Neuron (in vitro differentiated cells): ENCODE results near the gene BCL11A.

Experiments
- H2AFZ ChIP-seq: one replicate; pipeline ENCODE4 v1.6.1; 2013; ENCODE audit warnings: low read depth, mild to moderate bottlenecking, inconsistent platforms, low read length, moderate library complexity
- H3K27me3 ChIP-seq: one replicate; pipeline ENCODE4 v1.6.1; 2013; ENCODE audit warnings: low read length; ENCODE audit not compliant: insufficient read depth
- H3K36me3 ChIP-seq: one replicate; pipeline ENCODE4 v1.6.1; 2013; ENCODE audit warnings: low read length; ENCODE audit not compliant: insufficient read depth
- H3K4me1 ChIP-seq: one replicate; pipeline ENCODE4 v1.6.1; 2013; ENCODE audit warnings: low read length; ENCODE audit not compliant: insufficient read depth
- H3K4me3 ChIP-seq: 2 replicates; pipeline ENCODE4 v1.5.1; 2013; ENCODE audit warnings: mild to moderate bottlenecking, low read length, moderate library complexity
- H3K9me3 ChIP-seq: one replicate; pipeline ENCODE4 v1.6.1; 2013; ENCODE audit warnings: low read length

Gene BCL11A

GRCh38 chr2:60524874-60525273 is 28.6 kb downstream of the BCL11A start:
- H3K27me3 ChIP-seq: peaks cover 5% of the 10 kb centered on the region
- H3K4me3 ChIP-seq: no peak overlapping the region
- no peak overlapping the region for H2AFZ ChIP-seq
- peaks cover 4% of the 10 kb centered on the region for H3K4me1 ChIP-seq
- no peaks in the 10 kb centered on the region for H3K36me3 ChIP-seq
- H3K9me3 ChIP-seq: no peaks in the 10 kb centered on the region

- Histone ChIP-seq H3K4me3 (no peak overlapping the region), H3K9me3 (no peaks in the 10 kb centered on the region), H3K36me3 (no peaks in the 10 kb centered on the region), H3K27me3 (peaks cover 2% of the 10 kb centered on the region), H3K4me1 (peaks cover 4% of the 10 kb centered on the region), H2AFZ (no peak overlapping the region)
Observed at GRCh38 chr2:60523963-60524362, 29.5 kb downstream of the BCL11A start.

- peaks cover 4% of the 10 kb centered on the region for H3K4me1 ChIP-seq
- H3K27me3 ChIP-seq: no peaks in the 10 kb centered on the region
- no peaks in the 10 kb centered on the region for H3K36me3 ChIP-seq
- H3K4me3 ChIP-seq: no peak overlapping the region
- no peaks in the 10 kb centered on the region for H3K9me3 ChIP-seq
- H2AFZ ChIP-seq: no peak overlapping the region
Observed at GRCh38 chr2:60522462-60522861, 31.0 kb downstream of the BCL11A start.

- peaks cover 4% of the 10 kb centered on the region for H3K4me1 ChIP-seq
- H2AFZ ChIP-seq: no peak overlapping the region
- no peak overlapping the region for H3K4me3 ChIP-seq
- H3K36me3 ChIP-seq: no peaks in the 10 kb centered on the region
- no peaks in the 10 kb centered on the region for H3K9me3 ChIP-seq
- no peaks in the 10 kb centered on the region for H3K27me3 ChIP-seq
Observed at GRCh38 chr2:60521626-60522025, 31.8 kb downstream of the BCL11A start.

GRCh38 chr2:60520917-60521539 is 32.4 kb downstream of the BCL11A start:
- Histone ChIP-seq H3K27me3 (no peaks in the 10 kb centered on the region), H3K4me3 (no peak overlapping the region), H3K36me3 (no peaks in the 10 kb centered on the region), H3K4me1 (peaks cover 4% of the 10 kb centered on the region), H2AFZ (no peak overlapping the region), H3K9me3 (no peaks in the 10 kb centered on the region)

- no peak overlapping the region for H3K4me3 ChIP-seq
- no peaks in the 10 kb centered on the region for H3K36me3 ChIP-seq
- H3K9me3 ChIP-seq: no peaks in the 10 kb centered on the region
- H2AFZ ChIP-seq: no peak overlapping the region
- H3K4me1 ChIP-seq: peaks cover 4% of the 10 kb centered on the region
- no peaks in the 10 kb centered on the region for H3K27me3 ChIP-seq
Observed at GRCh38 chr2:60520151-60520876, 33.1 kb downstream of the BCL11A start.

GRCh38 chr2:60519231-60519863 is 34.1 kb downstream of the BCL11A start:
- Histone ChIP-seq H3K4me3 (no peak overlapping the region), H2AFZ (no peak overlapping the region), H3K9me3 (no peaks in the 10 kb centered on the region), H3K4me1 (peaks cover 4% of the 10 kb centered on the region), H3K36me3 (no peaks in the 10 kb centered on the region), H3K27me3 (no peaks in the 10 kb centered on the region)

- Histone ChIP-seq H3K4me3 (no peak overlapping the region), H3K4me1 (peaks cover 4% of the 10 kb centered on the region), H3K36me3 (no peaks in the 10 kb centered on the region), H2AFZ (no peak overlapping the region), H3K27me3 (no peaks in the 10 kb centered on the region), H3K9me3 (no peaks in the 10 kb centered on the region)
Observed at GRCh38 chr2:60518567-60518966, 34.9 kb downstream of the BCL11A start.

GRCh38 chr2:60517446-60517845 is 36.0 kb downstream of the BCL11A start:
- no peak overlapping the region for H2AFZ ChIP-seq
- H3K4me3 ChIP-seq: no peak overlapping the region
- no peaks in the 10 kb centered on the region for H3K9me3 ChIP-seq
- H3K36me3 ChIP-seq: no peaks in the 10 kb centered on the region
- H3K27me3 ChIP-seq: no peaks in the 10 kb centered on the region
- H3K4me1 ChIP-seq: peaks cover 4% of the 10 kb centered on the region

GRCh38 chr2:60516826-60517225 is 36.6 kb downstream of the BCL11A start:
- no peaks in the 10 kb centered on the region for H3K9me3 ChIP-seq
- H2AFZ ChIP-seq: no peak overlapping the region
- no peak overlapping the region for H3K4me3 ChIP-seq
- H3K36me3 ChIP-seq: no peaks in the 10 kb centered on the region
- no peaks in the 10 kb centered on the region for H3K27me3 ChIP-seq
- H3K4me1 ChIP-seq: peaks cover 4% of the 10 kb centered on the region

GRCh38 chr2:60516383-60516811 is 37.1 kb downstream of the BCL11A start:
- no peaks in the 10 kb centered on the region for H3K27me3 ChIP-seq
- no peak overlapping the region for H3K4me3 ChIP-seq
- peaks cover 4% of the 10 kb centered on the region for H3K4me1 ChIP-seq
- no peak overlapping the region for H2AFZ ChIP-seq
- H3K9me3 ChIP-seq: no peaks in the 10 kb centered on the region
- H3K36me3 ChIP-seq: no peaks in the 10 kb centered on the region

- no peaks in the 10 kb centered on the region for H3K27me3 ChIP-seq
- no peak overlapping the region for H3K4me3 ChIP-seq
- no peaks in the 10 kb centered on the region for H3K9me3 ChIP-seq
- H3K36me3 ChIP-seq: no peaks in the 10 kb centered on the region
- H3K4me1 ChIP-seq: peaks cover 4% of the 10 kb centered on the region
- no peak overlapping the region for H2AFZ ChIP-seq
Observed at GRCh38 chr2:60515721-60516226, 37.7 kb downstream of the BCL11A start.

GRCh38 chr2:60513996-60514395 is 39.5 kb downstream of the BCL11A start:
- Histone ChIP-seq H3K9me3 (no peaks in the 10 kb centered on the region), H3K36me3 (no peaks in the 10 kb centered on the region), H2AFZ (no peak overlapping the region), H3K4me3 (no peak overlapping the region), H3K4me1 (no peaks in the 10 kb centered on the region), H3K27me3 (no peaks in the 10 kb centered on the region)
